NCI-H1930 (cell line): ENCODE data around the gene NCS1.

Experiments used
- DNase-seq, 2 experiments: peaks; one replicate each; lab custom pipeline; 2025; lab: John Stamatoyannopoulos, UW

NCS1 gene

DNA sequence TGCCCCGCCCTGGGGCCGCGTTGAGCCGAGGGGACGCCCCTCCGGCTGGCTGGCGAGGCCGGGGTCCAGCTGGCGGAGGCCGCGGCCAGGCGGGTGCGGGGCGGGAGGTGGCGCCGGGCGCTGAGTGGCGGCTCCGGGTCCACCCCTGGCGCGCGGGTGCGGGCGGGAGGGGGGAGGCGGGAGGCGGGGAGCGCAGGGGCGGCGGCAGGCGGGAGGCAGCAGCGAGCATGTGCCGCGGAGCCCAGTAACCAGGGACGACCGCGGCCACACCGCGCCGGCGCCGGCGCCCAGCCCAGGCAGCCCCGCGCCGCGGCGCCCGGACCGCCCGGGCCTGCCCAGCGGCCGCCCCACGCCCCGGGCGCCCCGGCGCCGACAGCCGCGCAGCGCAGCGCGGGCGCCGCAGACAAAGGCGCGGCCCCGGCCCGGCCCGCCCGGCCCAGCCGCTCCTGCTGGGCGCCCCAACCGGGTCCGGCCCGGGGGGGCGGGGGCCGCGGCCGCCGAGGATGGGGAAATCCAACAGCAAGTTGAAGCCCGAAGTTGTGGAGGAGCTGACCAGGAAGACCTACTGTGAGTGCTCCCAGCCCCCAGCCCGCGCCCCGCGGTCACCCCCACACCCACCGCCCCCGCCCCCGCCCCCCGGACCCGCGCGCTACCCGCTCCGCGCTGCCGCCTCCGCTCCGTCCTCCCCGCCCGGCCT, at the start of gene NCS1:
Gene NCS1, plus strand, starts transcription at position 244 of the 697 bp plus-strand sequence. Its CDS starts 260 bp downstream, at position 504.
- peak; percentile 45 to 57 for DNase-seq

DNA sequence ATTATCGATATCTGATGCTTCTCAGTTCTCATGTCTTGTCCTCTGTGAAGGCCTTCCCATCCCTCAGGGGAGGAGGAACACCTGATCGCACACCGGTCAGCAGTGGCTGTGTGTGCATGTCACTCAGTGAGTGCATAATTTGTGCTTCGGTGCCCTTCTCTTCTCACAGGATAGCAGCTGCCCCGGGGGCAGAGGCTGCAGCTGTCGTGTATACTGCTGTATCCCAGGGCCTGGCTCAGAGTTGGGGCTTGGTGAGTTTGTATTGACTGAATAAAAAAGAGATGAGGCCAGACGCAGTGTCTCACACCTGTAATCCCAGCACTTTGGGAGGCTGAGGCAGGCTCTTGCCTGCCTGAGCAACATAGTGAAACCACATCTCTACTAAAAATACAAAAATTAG, 49.7 kb upstream of the NCS1 start:
- no peak for DNase-seq

DNA sequence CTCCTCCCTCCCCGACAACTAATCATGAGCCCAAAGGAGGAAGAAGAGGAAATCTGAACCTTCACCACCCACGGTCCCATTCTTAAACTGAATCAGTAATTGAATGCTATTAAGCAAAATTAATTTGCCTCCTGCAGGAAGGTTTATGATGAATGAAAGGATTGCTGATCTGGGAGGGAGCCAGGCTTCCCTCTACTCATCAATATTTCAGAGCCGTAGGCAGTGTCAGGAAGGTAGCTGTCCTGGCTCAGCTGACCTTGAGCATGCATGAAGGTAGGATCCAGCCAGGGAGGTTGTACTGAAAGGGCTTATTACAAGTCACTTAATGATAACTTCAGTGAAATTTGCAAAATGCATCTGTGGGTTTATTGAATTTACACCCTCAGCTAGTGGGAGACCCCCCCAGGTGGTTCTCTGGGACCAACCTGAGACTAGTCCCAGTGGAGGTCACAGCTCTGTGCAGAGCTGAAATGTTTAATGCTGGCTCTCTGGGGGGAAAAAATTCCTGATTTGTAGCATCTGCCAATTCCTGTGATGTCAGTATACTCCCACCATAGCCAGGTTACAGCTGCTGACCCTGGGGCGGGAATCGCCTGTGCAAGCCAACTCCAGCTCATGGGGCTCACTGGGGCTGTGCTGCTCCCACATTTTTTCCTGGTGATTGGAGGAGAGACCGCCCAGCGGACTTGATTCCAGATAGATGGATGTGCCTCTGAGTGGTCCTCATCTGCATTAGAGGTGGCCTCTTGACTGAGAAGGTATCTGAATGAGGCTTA, 47.9 kb upstream of the NCS1 start:
- no peak for DNase-seq

DNA sequence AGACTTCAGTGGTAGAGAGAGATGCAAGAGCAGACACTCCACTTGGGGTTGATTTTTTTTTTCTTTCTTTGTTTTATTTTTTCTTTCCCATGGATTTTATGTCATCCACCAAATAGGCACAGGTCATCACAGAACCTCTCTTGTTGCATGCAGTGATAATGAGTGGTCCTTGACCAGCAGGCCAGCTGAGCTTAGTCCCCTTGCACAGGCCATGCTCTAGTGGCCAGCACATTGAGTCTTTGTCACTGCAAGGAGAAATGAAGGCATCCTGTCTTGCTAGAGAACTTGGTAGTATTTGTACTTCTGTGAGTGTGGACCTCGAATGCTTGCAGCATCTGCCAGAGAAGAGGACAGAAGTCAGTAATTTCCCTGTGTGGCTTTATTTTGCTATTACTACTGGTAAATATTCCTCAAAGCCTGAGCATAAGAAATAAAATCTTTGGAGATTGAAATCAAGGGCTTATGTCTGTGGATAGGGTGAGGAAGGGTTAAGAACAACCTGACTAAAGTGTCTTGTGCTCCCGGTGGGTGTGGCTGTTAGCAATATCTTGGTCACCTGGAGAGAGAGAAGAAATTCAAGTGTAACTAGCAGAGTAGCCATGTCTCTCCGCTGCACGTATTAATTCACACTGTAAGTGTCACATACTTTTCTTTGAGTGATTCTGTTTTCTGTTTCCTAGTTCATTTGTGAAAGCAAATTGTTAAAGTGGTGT, 45.3 kb upstream of the NCS1 start:
- no peak for DNase-seq

DNA sequence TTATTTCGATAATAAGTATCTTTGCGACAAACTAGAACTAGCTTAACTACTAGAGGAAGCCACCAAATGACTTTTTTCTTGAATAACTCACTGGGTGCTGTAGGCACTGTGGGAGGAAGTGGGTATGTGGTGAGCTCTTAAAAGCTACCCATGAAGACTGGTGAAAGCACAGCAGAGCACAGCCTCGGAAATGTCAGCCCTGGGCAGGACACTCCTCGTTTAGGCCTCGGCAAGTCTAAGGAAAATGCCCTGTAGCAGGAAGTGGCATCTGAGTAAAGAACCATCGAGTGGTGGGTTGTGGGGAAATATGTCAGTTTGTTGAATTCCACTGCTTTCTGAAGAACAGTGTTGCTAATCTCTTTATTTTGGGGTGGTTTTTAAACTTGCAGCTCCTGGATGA, 44.0 kb upstream of the NCS1 start:
- DNase-seq, result no peak

DNA sequence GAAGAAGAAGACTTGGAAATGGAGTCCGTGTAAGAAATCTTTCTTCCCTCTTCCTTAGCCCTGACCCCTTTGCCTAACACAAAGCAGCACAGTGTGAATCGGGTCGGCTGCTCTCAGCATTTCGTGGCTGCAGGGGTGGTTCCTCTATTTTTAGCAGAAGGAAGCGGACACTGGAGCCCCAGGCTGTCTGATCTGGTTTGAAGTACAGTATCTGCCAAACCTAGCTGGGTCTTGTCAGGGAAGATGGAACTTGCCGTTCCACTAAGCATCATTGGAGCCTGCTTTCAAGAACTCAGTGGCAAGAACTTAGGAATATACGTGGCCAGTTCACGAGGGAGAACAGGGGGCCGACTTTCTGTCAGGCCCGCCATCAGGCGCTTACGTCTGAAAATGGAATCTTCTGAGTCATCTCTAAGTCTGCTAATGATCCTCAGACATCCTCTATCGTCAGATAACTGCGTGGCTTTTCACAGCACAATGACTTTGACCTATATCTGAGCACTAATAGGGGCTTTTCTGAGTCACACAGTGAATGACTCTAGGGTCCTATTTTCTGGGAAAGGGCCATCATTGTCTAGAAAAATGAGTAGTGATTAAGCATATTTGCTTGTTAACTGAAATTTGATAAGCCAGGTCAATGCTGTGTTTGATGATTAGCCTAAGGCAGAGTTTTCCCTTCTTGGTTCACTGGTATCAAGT, 43.3 kb upstream of the NCS1 start:
- no peak for DNase-seq

DNA sequence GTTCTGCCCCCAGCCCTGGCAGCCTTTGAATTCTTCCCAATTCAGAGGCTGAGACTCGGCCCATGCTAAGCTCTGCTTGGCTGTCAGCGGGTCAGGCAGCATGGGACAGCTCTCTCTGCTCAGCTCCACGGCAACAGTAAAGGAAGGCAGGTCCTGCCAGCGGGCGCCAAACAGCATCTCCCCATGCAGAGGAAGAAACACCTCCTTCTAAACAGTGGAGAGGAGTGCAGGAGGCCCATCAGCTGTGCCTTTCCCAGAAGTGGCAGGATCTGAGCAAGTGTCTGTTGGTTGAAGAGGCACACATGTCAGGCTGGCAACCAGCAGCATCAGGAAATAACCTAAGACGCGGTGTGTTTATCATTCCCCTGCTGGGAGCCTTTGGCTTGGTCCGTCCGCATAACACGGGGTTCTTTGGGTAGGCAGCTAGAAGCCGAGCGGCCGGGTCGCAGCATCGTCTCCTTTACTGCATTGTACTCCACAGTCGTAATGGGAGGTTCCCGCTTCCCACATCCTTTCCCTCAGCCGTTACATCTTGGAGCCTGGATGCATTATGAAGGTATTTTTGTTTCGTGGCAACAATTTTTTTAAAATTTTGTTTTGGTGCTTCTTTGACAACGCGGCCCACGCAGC, 42.7 kb upstream of the NCS1 start:
- DNase-seq, result no peak

DNA sequence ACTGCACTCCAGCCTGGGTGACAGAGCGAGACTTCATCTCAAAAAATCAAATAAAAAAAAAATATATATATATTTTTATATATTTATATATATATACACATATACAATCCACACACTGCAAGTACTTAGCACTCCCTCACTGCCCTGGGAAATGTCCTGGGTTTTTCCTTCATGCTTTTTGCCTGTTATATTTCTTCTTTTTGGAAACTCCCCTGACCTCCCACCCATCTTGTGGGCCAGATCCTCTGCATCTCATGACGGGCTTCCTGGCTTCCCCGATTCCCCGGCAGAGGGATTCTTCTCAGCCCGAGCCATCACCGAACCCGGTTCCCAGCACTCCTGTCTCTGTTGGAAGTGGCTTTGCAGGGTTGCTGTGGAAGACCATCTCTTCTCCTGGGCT, 39.5 kb upstream of the NCS1 start:
- DNase-seq, result no peak

DNA sequence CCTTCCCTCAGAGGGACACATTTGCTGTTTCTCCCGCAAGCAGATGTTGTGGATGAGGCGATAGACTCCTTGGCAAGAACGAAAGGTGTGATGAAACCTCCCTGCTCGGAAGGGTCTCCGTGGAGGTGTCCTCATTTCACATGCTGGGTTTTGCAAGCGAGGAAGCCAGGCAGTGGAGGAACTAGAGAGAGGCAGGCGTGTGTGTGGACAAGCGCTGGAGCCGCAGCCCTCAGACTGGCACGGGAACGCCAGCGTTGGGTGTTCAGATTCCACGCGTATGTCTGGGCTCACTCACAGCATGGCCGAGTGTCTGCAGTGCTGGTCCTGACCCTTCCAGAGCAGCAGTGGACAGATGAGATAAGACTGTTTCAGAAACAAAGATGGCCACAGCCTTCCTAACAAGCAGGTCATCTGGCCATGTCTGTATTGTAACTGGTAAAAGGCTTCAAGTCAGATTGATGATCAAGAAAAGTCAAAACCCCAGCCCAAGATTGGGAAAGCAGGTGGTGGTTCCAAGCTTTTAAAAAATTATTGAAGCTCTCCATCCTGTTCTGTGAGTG, 35.0 kb upstream of the NCS1 start:
- DNase-seq, result no peak

DNA sequence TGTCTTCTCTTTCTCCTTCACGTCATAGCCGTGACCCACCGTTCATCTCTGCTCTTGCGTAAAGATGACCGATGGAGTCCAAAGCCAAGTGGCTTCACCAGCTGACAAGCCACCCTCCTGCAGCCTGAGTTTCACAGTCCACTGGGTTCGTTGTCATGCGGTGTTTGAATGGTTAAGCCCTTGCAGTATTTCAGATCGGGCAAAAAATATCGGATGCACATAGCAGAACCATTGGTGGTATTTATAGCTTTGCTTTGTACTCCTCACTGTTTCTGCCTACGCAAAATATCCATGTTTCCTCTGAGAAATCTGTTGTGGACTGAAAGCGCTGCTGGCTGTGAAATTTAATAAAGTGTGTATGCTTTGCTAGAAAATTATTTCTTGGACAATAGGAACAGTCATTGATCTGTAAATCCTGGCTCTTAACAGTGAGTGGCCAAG, 34.5 kb upstream of the NCS1 start:
- DNase-seq, result no peak

DNA sequence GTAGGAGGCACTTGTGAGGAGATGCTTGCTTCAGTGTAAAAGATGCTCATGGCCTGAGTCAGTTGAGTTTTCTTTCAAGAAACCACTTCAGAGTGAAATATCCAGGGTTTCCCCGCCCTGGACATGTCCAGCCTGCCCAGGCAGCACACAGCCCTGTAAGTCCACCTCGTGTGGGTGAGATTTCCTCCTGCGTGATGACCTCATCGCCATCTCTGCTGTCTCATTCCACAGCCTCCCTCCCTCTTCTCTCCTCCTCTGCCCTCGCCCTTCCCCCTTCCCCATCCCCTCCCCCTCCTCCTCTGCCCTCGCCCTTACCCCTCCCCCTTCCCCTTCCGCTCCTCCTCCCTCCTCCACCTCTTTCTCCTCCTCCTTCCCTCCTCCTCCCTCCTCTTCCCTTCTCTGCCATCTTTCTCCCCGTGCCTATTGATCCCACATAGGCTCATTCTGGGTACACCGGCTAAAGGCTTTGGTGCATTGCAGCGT, 34.0 kb upstream of the NCS1 start:
- no peak for DNase-seq

DNA sequence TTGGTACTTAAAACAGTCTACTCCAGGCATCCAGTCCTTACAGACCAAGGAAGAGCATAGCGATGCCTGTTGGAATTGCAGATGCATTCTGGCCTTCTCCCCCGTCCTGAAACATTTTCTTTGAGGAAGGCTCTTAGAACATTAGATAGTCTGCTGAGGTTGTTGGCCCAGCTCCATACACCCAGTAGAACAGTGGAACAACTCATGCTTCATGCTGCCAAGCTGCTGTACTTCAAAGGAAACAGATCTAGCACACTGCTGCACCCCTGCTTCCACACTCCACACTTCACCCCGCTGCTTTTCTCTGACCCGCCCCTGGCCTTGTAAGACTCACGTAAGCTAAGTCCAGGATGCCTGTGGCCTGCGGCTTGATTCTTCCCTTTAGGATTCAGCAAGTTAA, 33.4 kb upstream of the NCS1 start:
- no peak for DNase-seq

DNA sequence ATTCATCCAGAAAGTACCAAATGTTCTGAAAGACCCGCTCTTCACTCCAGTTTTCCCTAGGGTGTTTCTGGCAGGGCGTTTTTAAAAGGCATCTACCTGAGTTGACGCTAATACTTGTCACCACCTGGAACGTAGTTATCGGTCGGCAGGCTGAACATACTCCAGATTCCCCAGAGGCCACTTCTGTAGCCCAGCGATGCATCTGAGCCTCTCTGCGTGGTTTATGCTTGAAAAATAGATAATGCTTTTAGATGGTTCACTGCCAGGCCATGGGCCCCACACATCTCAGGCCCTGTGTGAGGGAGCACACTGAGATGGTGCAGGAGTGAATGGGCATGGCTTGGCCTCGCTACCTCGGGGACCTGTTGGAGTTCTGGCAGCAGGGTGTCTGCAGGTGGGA, 33.0 kb upstream of the NCS1 start:
- DNase-seq, result no peak

DNA sequence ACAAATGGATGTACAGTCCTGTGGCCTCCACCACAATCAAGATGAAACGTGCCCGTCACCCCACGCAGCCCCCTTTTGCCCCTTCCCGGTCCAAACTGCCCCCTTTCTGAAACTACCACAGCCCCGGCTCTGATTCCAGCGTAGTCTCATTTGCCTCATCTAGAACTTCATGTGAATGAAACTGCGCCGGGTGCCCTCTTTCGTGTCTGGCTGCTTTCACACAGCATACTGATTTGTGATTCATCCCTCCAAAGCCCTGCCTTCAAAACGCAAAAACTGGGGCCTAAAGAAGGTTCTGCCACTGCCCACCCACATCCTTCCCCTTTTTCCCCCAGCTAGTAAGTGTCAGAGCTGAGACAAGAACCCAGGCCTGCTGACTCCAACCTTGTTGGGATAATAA, 31.5 kb upstream of the NCS1 start:
- no peak for DNase-seq

DNA sequence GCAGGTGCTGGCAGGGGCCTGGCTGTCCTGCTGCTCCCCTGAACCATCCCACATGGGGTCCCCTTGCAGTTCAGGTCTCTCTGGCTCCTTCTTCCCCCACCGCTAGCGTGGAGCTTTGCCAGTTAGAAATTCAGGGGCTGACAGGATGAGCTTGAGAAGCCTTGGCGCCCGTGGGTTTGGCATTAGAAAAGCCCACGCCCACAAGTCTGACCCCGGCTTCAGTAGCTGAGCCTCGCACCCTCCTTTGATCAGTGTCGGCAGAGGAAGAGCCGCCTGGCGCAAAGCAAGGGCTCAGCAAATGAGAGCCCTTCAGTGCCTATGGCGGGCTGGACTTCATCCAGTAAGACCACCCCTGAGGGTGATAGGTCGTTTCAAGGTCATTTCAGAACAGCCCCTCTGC, 30.1 kb upstream of the NCS1 start:
- no peak for DNase-seq

DNA sequence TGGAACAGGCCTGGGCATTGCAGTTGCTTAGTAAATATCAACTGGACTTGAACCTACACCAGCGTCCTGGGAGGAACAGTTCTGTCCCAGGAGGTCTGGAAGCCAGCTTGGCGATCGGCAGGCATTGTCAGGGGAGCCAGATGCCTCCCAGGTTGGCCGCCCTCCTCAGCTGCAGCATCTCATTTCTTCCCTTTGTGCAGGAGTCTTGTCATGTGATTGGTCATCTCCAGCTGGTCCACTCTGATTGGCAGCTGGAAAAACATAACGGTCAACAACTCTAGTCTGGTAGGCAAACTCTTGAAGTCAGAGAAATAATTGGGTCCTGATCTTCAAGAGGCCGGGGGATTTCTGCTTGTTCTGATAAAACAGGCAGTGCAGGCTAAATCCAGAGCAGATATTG, 29.6 kb upstream of the NCS1 start:
- DNase-seq, result no peak

DNA sequence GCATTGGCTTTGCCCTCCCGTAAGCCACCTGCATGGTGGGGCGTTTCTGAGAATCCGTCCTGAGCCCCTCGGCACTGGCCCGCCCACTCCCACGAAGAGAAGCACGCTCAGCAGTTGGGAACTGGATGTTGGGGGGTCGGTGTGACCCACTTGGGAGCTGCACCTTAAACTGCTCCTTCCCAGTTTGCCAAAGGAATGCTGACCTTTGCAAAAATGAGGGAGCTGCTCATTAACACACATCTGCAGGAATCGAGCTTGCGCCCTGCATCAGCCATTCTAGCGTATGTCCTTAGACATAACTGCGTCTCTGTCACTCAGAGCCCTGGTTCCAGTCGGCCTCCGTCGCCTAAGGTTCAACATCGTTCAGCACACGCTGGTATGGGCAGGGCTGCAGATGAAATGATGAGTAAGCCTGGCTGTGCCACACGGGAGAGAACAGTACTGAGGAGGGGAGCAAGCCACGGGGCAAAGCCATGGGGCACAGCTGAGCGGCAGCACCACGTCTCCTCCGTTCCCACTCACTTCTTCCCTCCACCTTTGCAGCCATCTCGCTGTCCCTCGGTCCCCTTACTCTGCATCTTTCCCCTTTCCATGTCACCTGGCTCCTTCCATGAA, 28.8 kb upstream of the NCS1 start:
- no peak for DNase-seq

DNA sequence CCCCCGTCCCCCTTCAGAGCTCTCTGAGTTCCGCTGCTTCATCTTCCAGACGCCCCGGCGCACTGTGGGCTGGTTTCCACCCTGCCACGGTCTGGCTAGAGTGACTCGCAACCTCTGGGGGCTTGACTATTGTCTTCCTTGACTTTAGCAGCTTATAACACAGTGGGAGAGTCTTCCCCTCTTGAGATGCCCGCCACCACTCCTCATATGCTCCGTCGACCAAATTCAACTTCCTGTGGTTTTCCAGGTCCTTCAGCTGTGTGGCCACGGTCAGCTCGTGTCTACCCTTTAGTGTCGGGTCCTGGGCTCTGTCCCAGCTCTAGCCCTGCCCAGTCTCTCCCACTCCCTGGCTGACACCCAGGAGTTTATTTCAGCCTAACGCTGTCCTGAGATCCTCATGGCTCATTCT, 28.2 kb upstream of the NCS1 start:
- no peak for DNase-seq

DNA sequence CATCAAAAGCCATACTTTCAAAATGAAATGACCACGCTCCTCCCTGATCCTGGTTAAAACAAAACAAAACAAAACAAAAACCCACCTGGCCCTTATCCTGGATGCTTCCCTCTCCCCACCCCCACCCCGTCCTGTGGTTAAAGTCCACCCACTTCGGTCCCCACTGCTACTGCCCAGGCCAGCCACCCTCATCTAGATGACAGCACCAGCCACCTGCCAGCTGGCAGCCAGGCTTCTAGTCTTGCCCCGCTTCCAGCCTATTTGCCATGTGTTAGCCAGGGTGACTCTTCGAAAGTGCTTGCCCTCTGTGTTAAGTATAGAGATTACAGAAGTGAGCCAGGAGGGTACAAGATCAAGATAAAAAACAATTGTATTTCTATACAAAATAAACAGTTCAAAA, 27.5 kb upstream of the NCS1 start:
- no peak for DNase-seq

DNA sequence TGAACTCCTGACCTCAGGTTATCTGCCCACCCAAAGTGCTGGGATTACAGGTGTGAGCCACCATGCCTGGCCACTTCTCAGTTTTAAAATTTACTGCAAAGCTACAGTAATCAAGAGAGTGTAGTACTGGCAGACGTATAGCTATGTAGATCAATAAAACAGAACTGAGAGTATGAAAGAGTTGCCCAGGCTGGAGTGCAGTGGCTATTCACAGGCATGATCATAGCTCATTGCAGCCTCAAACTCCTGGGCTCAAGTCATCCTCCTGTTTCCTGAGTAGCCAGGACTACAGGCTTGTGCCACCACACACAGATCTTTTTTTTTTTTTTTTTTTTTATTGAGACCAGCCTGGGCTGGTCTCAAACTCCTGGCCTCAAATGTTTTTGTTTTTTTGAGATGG, 26.5 kb upstream of the NCS1 start:
- DNase-seq, result no peak

DNA sequence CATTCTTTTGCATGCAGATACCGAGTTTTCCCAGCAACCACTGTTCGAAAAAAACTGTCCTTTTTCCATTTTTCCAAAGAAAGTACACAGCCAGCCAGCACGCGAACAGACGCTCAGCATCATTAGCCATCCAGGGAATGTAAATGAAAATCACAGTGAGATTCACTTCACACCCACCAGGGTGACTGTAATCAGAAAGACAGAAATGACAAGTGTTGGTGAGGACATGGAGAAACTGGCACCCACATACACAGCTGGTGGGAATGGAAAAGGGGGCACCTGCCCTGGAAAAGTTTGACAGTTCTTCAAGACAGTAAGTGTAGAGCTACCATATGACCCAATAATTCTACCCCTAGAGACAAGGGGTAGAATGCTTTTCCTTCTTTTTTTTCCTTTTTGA, 25.0 kb upstream of the NCS1 start:
- DNase-seq, result no peak
